K562 (cell line): ENCODE data around the gene SUCLG1. TPM values are rescaled to one million over a fixed set of nuclear protein-coding genes. Genes with fewer than 3 reads are reported as not detected.

ENCODE experiments used
- ATAC-seq: fragments of 200-7000 bp; cut with Tn5 transposase; 3 replicates; pipeline ENCODE4 v1.9.1; 2020; ENCODE audit warnings: moderate library complexity
- BruUV-seq: library from RNA; stranded (reverse); fragments of 400-500 nt; replicated peaks from 2 replicates; lab custom pipeline; 2021; lab: Mats Ljungman, UMichigan
- CTCF ChIA-PET: fragments of 300-600 bp; formaldehyde crosslinking; extraction: SDS; loops from one replicate; lab custom pipeline; 2021; ENCODE audit warnings: low intra/inter-chr PET ratio; lab: Yijun Ruan, JAX
- POLR2A ChIA-PET: fragments of 300-600, 350-650 bp; sonication (Branson Sonifier 250); formaldehyde crosslinking; extraction: SDS; loops from one replicate; lab custom pipeline; 2021; ENCODE audit warnings: antibody characterized with exemption, inconsistent platforms; lab: Yijun Ruan, JAX
- DNase-seq, 4 experiments: peaks; one replicate each; pipeline versions ENCODE4 v3.0.0 to v3.0.0-alpha.2; 2011 to 2018; ENCODE audit warnings: low spot score in 3 of 4, mixed read lengths in 3 of 4; ENCODE audit errors: extremely low read depth in 1 of 4
- FAIRE-seq: peaks from 2 replicates; lab custom pipeline; 2011; peaks lifted over from hg19 to GRCh38; lab: Jason Lieb, UNC
- H2AFZ ChIP-seq: 2 replicates; pipeline ENCODE4 v1.6.0; 2011; ENCODE audit warnings: low read depth, low read length, control low read depth, inconsistent platforms
- H3K27ac ChIP-seq: fragments of 200-600 bp; 3 replicates; pipeline ENCODE4 v1.8.0; 2011; ENCODE audit warnings: low read depth, mild to moderate bottlenecking, control low read depth, inconsistent platforms, low read length, moderate library complexity, mixed read lengths; ENCODE audit errors: extremely low read depth
- H3K27me3 ChIP-seq, 2 experiments: fragments of 300-600 bp in 1 of 2; 2 replicates in 1 of 2; 3 replicates in 1 of 2; pipeline versions ENCODE4 v1.6.0 to v1.8.0; 2011; ENCODE audit warnings: inconsistent platforms in 2 of 2, low read length in 2 of 2, mild to moderate bottlenecking in 1 of 2, mixed read lengths in 1 of 2, moderate library complexity in 1 of 2; ENCODE audit not compliant: control insufficient read depth in 2 of 2, insufficient read depth in 2 of 2
- H3K36me3 ChIP-seq: fragments of 300-600 bp; 3 replicates; pipeline ENCODE4 v1.8.0; 2011; ENCODE audit warnings: mild to moderate bottlenecking, low read length, inconsistent platforms; ENCODE audit not compliant: control insufficient read depth, insufficient read depth
- H3K4me1 ChIP-seq, 2 experiments: fragments of 200-600 bp in 1 of 2; replicated peaks in 1 of 2; 2 replicates in 1 of 2; 3 replicates in 1 of 2; pipeline versions ENCODE4 v1.5.1 to v1.8.0; 2011; ENCODE audit warnings: inconsistent platforms in 2 of 2, low read length in 2 of 2, mild to moderate bottlenecking in 1 of 2, mixed read lengths in 1 of 2, moderate library complexity in 1 of 2; ENCODE audit not compliant: control insufficient read depth in 2 of 2, insufficient read depth in 2 of 2
- H3K4me2 ChIP-seq: 2 replicates; pipeline ENCODE4 v1.6.1; 2011; ENCODE audit warnings: low read length, control low read depth, inconsistent platforms, mixed read lengths; ENCODE audit not compliant: insufficient read depth
- H3K4me3 ChIP-seq: fragments of 200-600 bp; sonication (generic), shearing (Covaris generic); 2 replicates; pipeline ENCODE4 v1.5.1; 2016; ENCODE audit warnings: control low read depth, inconsistent platforms
- H3K79me2 ChIP-seq: fragments of 200-600 bp; 3 replicates; pipeline ENCODE4 v1.8.0; 2011; ENCODE audit warnings: low read length, inconsistent platforms; ENCODE audit not compliant: control insufficient read depth, insufficient read depth
- H3K9ac ChIP-seq, 2 experiments: 2 replicates each; pipeline versions ENCODE4 v1.6.0 to v1.6.1; 2011; ENCODE audit warnings: low read depth in 2 of 2, low read length in 2 of 2, control low read depth in 1 of 2, inconsistent platforms in 1 of 2, mild to moderate bottlenecking in 1 of 2, mixed read lengths in 1 of 2; ENCODE audit not compliant: insufficient read depth in 1 of 2
- H3K9me1 ChIP-seq: one replicate; pipeline ENCODE4 v1.6.0; 2011; ENCODE audit warnings: inconsistent platforms, mild to moderate bottlenecking, low read length, moderate library complexity; ENCODE audit not compliant: control insufficient read depth, insufficient read depth
- H3K9me3 ChIP-seq: replicated peaks from 2 replicates; pipeline ENCODE4 v1.5.1; 2011; ENCODE audit warnings: low read depth, low read length, inconsistent platforms; ENCODE audit not compliant: control insufficient read depth, insufficient read depth
- H4K20me1 ChIP-seq: replicated peaks from 2 replicates; pipeline ENCODE4 v1.6.1; 2011; ENCODE audit warnings: low read length, inconsistent platforms, mixed read lengths; ENCODE audit not compliant: control insufficient read depth, insufficient read depth
- ARID1B ChIP-seq: fragments of 450-650 bp; IDR thresholded peaks from 2 replicates; pipeline ENCODE4 v1.6.1; 2016; ENCODE audit warnings: antibody characterized with exemption, mild to moderate bottlenecking, inconsistent platforms
- CBFA2T2 ChIP-seq: fragments of 450-650 bp; conservative IDR thresholded peaks from 2 replicates; pipeline ENCODE4 v1.6.1; 2017; ENCODE audit warnings: mild to moderate bottlenecking
- CBFA2T3 ChIP-seq: fragments of 450-650 bp; IDR thresholded peaks from 2 replicates; pipeline ENCODE4 v1.6.1; 2017
- COPS2 ChIP-seq: fragments of 450-650 bp; conservative IDR thresholded peaks from 2 replicates; pipeline ENCODE4 v1.6.1; 2016; ENCODE audit warnings: mild to moderate bottlenecking, moderate library complexity
- MEIS2 ChIP-seq: fragments of 450-650 bp; IDR thresholded peaks from 2 replicates; pipeline ENCODE4 v1.6.1; 2014; ENCODE audit warnings: mild to moderate bottlenecking; ENCODE audit not compliant: partially characterized antibody
- MTA2 ChIP-seq: fragments of 450-650 bp; IDR thresholded peaks from 2 replicates; pipeline ENCODE4 v1.6.1; 2016; ENCODE audit warnings: low read depth
- MYBL2 ChIP-seq, 2 experiments: fragments of 450-650 bp in 1 of 2; sonication (generic) in 1 of 2; formaldehyde crosslinking in 1 of 2; IDR thresholded peaks; 2 replicates each; pipeline versions ENCODE4 v1.6.1 to v1.8.1; 2017 to 2022; ENCODE audit warnings: borderline replicate concordance in 1 of 2, inconsistent platforms in 1 of 2, low read depth in 1 of 2, mild to moderate bottlenecking in 1 of 2, missing genetic modification reagents in 1 of 2, moderate library complexity in 1 of 2
- NCOR1 ChIP-seq: fragments of 450-650 bp; IDR thresholded peaks from 2 replicates; pipeline ENCODE4 v1.6.1; 2016; ENCODE audit warnings: mild to moderate bottlenecking, moderate library complexity
- NONO ChIP-seq, 2 experiments: fragments of 200-400 bp in 1 of 2; fragments of 450-650 bp in 1 of 2; formaldehyde crosslinking in 1 of 2; IDR thresholded peaks; 2 replicates each; pipeline ENCODE4 v1.6.1; 2017; ENCODE audit warnings: low read depth in 2 of 2, mild to moderate bottlenecking in 2 of 2, moderate library complexity in 2 of 2, low read length in 1 of 2
- RBBP5 ChIP-seq: fragments of 200-600 bp; sonication (generic); IDR thresholded peaks from 2 replicates; pipeline ENCODE4 v1.6.1; 2012; ENCODE audit warnings: borderline replicate concordance, mild to moderate bottlenecking, low read length, control low read depth, inconsistent platforms; ENCODE audit not compliant: insufficient read depth, poor library complexity, severe bottlenecking
- TAF9B ChIP-seq: fragments of 450-650 bp; IDR thresholded peaks from 2 replicates; pipeline ENCODE4 v1.6.1; 2018; ENCODE audit warnings: mild to moderate bottlenecking; ENCODE audit not compliant: partially characterized antibody
- TAL1 ChIP-seq: fragments of 450-650 bp; IDR thresholded peaks from 2 replicates; pipeline ENCODE4 v1.6.1; 2016; ENCODE audit warnings: mild to moderate bottlenecking
- TEAD4 ChIP-seq, 2 experiments: sonication (generic) in 1 of 2; formaldehyde crosslinking in 1 of 2; IDR thresholded peaks; 2 replicates each; pipeline versions ENCODE4 v1.6.1 to v1.8.0; 2012 to 2022; ENCODE audit warnings: borderline replicate concordance in 1 of 2, inconsistent platforms in 1 of 2, low read length in 1 of 2, mild to moderate bottlenecking in 1 of 2, missing genetic modification reagents in 1 of 2
- TRIM24 ChIP-seq, 2 experiments: fragments of 450-650 bp; IDR thresholded peaks; 2 replicates each; pipeline ENCODE4 v1.6.1; 2016
- ZFP36 ChIP-seq: fragments of 150-350 bp; IDR thresholded peaks from 2 replicates; pipeline ENCODE4 v1.6.1; 2018; ENCODE audit warnings: low read length, low read depth; ENCODE audit not compliant: partially characterized antibody
- ZNF140 ChIP-seq: fragments of 250-450 bp; sonication (Bioruptor Pico); IDR thresholded peaks from 2 replicates; pipeline ENCODE4 v1.8.0; 2021; ENCODE audit warnings: moderate library complexity, mild to moderate bottlenecking, inconsistent platforms
- ZNF717 ChIP-seq: fragments of 250-450 bp; sonication (Bioruptor Pico); IDR thresholded peaks from 2 replicates; pipeline ENCODE4 v1.5.0; 2021
- ZNF75A ChIP-seq: fragments of 450-650 bp; formaldehyde crosslinking; IDR thresholded peaks from 2 replicates; pipeline ENCODE4 v1.4.0; 2020; ENCODE audit warnings: mild to moderate bottlenecking
- WGBS: fragments of 100-300 bp; shearing (Covaris generic); methylation state at CpG from one replicate; pipeline ENCODE4 v1.1.6; 2016; ENCODE audit warnings: low coverage, mixed read lengths; ENCODE audit not compliant: insufficient coverage; ENCODE audit errors: missing lambda C conversion rate; 5-methylcytosine and 5-hydroxymethylcytosine counted together
- in situ Hi-C: fragments of 300-500 bp; cut with MboI; formaldehyde crosslinking; loops from 4 replicates; pipeline ENCODE4 v1.15.0; 2018; ENCODE audit warnings: inconsistent platforms, mixed read lengths
- intact Hi-C: fragments of 100-400 bp; cut with micrococcal nuclease; formaldehyde crosslinking; loops from 2 replicates; pipeline ENCODE4 v1.14.2; 2022
- polyA plus RNA-seq, 8 experiments: library from polyadenylated mRNA; depleted of rRNA in 4 of 8; stranded (reverse) in 5 of 8; unstranded in 3 of 8; fragments of >200 nt; fragmentation: Nextera tagmentation in 2 of 8; fragmentation: Illumina TruSeq in 1 of 8; extraction: Ambion mirVana in 2 of 8; extraction: Trizol in 1 of 8; gene quantifications; 2 replicates each; pipeline versions ENCODE4 v1.2.1 to v1.2.3, GENCODE V29; 2011 to 2014; ENCODE audit warnings: inconsistent platforms in 1 of 8, missing spikeins in 1 of 8
- total RNA-seq, 7 experiments: library from RNA; depleted of rRNA in 6 of 7; stranded (reverse); fragments of >200 nt in 6 of 7; fragmentation: Illumina TruSeq in 2 of 7; extraction: Trizol in 2 of 7; gene quantifications; 2 replicates each; pipeline versions ENCODE4 v1.2.1 to v1.2.3, GENCODE V29; 2011 to 2021; ENCODE audit warnings: low replicate concordance in 1 of 7
- TF ChIP-seq, protein P1 (sequence below): sonication (generic); formaldehyde crosslinking; IDR thresholded peaks from 2 replicates; pipeline ENCODE4 v1.8.0; 2022; ENCODE audit warnings: missing genetic modification reagents, mild to moderate bottlenecking, moderate library complexity, borderline replicate concordance
- TF ChIP-seq, protein P2 (sequence below), 3 experiments: fragments of 200-800 bp in 1 of 3; fragments of 250-450 bp in 1 of 3; fragments of 450-650 bp in 1 of 3; sonication (Bioruptor Pico) in 1 of 3; sonication (Bioruptor generic) in 1 of 3; formaldehyde crosslinking in 1 of 3; IDR thresholded peaks; 2 replicates each; pipeline versions ENCODE4 v1.6.1 to v1.8.0; 2016 to 2022; ENCODE audit warnings: mild to moderate bottlenecking in 2 of 3, missing genetic modification characterization in 2 of 3, missing compliant biosample characterization in 1 of 3, moderate library complexity in 1 of 3

The SUCLG1 gene
- total and polyA plus RNA-seq, 9 of the 15 experiments (the other 6 are each of a cell fraction or from before 2014, with no cell fraction given): 90.5 to 325 (median 115) TPM

DNA sequence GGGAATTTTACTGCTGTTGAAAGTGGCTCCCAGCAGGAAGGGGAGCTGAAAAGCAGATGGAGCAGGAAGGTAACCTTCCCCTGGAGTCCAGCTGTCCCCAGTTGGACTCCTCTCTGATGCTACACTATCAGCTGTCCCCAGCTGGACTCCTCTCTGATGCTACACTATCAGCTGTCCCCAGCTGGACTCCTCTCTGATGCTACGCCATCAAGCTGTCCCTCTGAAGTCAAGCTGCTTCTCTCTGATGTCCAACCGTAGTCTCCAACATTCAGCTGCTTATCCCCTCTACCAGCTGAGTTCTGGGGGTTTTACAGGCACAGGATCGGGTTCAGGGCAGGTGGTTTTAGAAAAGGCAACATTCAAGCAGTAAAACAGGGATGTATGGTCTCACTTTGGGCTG lies 19.8 kb upstream of the SUCLG1 start:
- H3K9ac ChIP-seq: no peak overlapping the region
- no TSS peak for BruUV-seq
- 0% methylated on average over 3 of the region's 3 CpGs for whole genome bisulfite sequencing
- peak; percentile 57 for TF ChIP-seq TEAD4 (IDR thresholded peaks at IDR 0.05; ENCODE audit: low read length)
- no peak for TF ChIP-seq TEAD4 (CRISPR knock-in tag; IDR thresholded peaks at IDR 0.05; ENCODE audit: borderline replicate concordance)
- peak; percentile 64 for TF ChIP-seq MTA2
- no peak for TF ChIP-seq MYBL2 (IDR thresholded peaks at IDR 0.05; ENCODE audit: low read depth)
- no peak for TF ChIP-seq MYBL2 (CRISPR knock-in tag; IDR thresholded peaks at IDR 0.05; ENCODE audit: borderline replicate concordance)
- no peak for TF ChIP-seq COPS2
- no peak for TF ChIP-seq NONO (IDR thresholded peaks at IDR 0.05; ENCODE audit: low read depth in 2 of 2, low read length in 1 of 2)
- TF ChIP-seq TAF9B: peak; percentile 20
- TF ChIP-seq TRIM24 (IDR thresholded peaks at IDR 0.05): peak; percentile 75 to 86
- TF ChIP-seq ZNF717 (CRISPR knock-in tag): no peak
- no peak for TF ChIP-seq ZNF75A (CRISPR knock-in tag)
- no peak for TF ChIP-seq ZFP36
- peak; percentile 86 for TF ChIP-seq CBFA2T2
- no peak for TF ChIP-seq RBBP5
- no peak for TF ChIP-seq ZNF140
- no peak for TF ChIP-seq MEIS2
- TF ChIP-seq TAL1: peak; percentile 90
- peak; percentile 63 for TF ChIP-seq NCOR1
- TF ChIP-seq, protein P1, sequence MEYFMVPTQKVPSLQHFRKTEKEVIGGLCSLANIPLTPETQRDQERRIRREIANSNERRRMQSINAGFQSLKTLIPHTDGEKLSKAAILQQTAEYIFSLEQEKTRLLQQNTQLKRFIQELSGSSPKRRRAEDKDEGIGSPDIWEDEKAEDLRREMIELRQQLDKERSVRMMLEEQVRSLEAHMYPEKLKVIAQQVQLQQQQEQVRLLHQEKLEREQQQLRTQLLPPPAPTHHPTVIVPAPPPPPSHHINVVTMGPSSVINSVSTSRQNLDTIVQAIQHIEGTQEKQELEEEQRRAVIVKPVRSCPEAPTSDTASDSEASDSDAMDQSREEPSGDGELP (CRISPR knock-in tag): 0 out of 2 replicates have a peak, but pooled peaks have one; percentile 32
- TF ChIP-seq, protein P2, sequence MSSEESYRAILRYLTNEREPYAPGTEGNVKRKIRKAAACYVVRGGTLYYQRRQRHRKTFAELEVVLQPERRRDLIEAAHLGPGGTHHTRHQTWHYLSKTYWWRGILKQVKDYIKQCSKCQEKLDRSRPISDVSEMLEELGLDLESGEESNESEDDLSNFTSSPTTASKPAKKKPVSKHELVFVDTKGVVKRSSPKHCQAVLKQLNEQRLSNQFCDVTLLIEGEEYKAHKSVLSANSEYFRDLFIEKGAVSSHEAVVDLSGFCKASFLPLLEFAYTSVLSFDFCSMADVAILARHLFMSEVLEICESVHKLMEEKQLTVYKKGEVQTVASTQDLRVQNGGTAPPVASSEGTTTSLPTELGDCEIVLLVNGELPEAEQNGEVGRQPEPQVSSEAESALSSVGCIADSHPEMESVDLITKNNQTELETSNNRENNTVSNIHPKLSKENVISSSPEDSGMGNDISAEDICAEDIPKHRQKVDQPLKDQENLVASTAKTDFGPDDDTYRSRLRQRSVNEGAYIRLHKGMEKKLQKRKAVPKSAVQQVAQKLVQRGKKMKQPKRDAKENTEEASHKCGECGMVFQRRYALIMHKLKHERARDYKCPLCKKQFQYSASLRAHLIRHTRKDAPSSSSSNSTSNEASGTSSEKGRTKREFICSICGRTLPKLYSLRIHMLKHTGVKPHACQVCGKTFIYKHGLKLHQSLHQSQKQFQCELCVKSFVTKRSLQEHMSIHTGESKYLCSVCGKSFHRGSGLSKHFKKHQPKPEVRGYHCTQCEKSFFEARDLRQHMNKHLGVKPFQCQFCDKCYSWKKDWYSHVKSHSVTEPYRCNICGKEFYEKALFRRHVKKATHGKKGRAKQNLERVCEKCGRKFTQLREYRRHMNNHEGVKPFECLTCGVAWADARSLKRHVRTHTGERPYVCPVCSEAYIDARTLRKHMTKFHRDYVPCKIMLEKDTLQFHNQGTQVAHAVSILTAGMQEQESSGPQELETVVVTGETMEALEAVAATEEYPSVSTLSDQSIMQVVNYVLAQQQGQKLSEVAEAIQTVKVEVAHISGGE (CRISPR knock-in tag; IDR thresholded peaks at IDR 0.05): no peak
- peak; percentile 82 for TF ChIP-seq ARID1B
- TF ChIP-seq CBFA2T3: peak; percentile 86

More for the DNA sequence above, 19.8 kb upstream of the SUCLG1 start:
- H4K20me1 ChIP-seq: no peaks in the 10 kb centered on the region
- no peak overlapping the region for H3K27ac ChIP-seq
- FAIRE-seq: no peak
- peaks cover 0 to 5% of the 10 kb centered on the region in 2 experiments; a peak in 3 of 5 replicates for H3K27me3 ChIP-seq
- H3K4me1 ChIP-seq: no peaks in the 10 kb centered on the region
- POLR2A ChIA-PET: no interaction called here
- no peaks in the 10 kb centered on the region for H3K9me1 ChIP-seq
- no peak for ATAC-seq
- no peaks in the 10 kb centered on the region for H3K79me2 ChIP-seq
- no peaks in the 10 kb centered on the region for H3K36me3 ChIP-seq
- no peaks in the 10 kb centered on the region for H3K9me3 ChIP-seq
- H3K4me3 ChIP-seq: no peak overlapping the region
- H3K4me2 ChIP-seq: no peak overlapping the region
- in situ Hi-C loops (no loop called here), intact Hi-C loops (no loop called here)
- peak in 1 of 4 experiments; percentile 5 for DNase-seq
- CTCF ChIA-PET: no interaction called here
- H2AFZ ChIP-seq: no peak overlapping the region
